ENCODE measurements around the gene CD34. TPM values are rescaled to one million over a fixed set of nuclear protein-coding genes. Genes with fewer than 3 reads are reported as not detected.

The CD34 gene
- total RNA-seq, 6 experiments from 2014 or later, result 0.31 to 0.60 (median 0.52) TPM

DNA sequence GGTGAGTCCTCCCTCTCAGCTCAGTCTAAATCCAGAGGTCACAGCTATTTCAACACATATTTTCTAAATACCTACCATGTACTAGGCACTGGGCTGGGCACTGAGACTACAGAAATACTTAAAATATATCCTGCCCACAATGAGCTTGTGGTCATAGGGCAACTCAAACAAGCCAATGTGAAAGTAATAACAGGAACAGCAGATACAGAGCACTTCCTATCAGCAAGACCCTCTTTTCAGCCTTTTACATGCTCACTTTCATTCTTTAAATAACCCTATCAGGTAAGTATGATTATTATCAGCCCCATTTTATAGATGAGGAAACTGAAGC is 71.9 kb downstream of the CD34 start:
- TF ChIP-seq CTCF (IDR thresholded peaks at IDR 0.05), result no peak
- Mint-ChIP-seq H3K27me3 (ENCODE audit: insufficient read depth) (no peaks in the 10 kb centered on the region; the same call in 1 of the 2 replicates), H3K36me3 (ENCODE audit: low read depth) (peaks cover 23% of the 10 kb centered on the region), H3K9me3 (no peaks in the 10 kb centered on the region), H3K4me1 (ENCODE audit: low read depth) (peaks cover 31% of the 10 kb centered on the region), H3K27ac (peak overlapping the region; percentile 80; the same call in 1 of the 2 replicates), H3K4me3 (no peak overlapping the region)
- no peak for DNase-seq

DNA sequence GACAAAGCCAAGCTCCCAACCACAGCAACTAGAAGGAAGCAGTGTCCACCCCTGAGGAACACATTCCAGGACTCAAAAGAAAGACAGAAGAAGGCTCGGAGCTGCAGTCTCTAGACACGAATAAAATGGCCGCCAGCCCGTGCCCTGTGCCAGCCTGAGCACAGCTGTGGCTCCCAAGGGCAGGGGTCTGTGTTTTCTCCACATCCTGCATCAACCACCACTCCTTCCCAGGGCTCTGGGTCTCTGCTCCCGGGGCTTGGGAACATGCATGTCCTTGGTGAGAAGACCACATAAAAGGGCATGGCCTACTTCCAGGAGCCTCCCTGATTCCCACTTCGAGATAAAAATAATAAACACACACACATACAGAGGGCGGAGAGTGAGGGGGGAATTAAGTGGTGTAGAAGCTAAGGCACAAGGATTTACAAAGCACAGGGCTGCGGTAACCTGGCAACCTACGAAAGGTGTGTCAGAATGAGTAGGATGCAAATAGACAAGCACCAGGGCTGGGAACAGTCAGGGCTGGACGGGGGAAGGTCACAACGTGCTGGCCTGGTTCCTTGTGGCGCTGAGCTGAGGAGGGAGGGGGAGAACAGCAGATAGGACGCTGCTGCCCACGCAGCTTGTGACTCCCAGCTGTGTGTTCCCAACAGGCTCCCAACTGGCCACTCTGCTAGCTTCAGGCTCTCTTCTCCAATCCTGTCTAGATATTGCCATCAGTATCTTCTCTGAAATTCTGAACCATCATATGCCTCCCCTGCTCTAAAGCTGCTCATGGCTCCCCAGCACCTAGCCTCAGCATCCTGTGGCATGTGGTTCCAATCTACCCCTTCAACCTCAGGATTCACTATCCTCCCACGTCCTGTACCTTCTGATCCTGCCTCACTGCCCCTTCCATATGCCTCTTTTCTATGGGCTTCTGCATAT is 72.5 kb downstream of the CD34 start:
- peaks cover 18% of the 10 kb centered on the region for H3K36me3 Mint-ChIP-seq (ENCODE audit: low read depth)
- H3K27ac Mint-ChIP-seq, result peak overlapping the region; percentile 80
- H3K9me3 Mint-ChIP-seq, result no peaks in the 10 kb centered on the region
- DNase-seq, result peak; percentile 39
- H3K4me3 Mint-ChIP-seq, result no peak overlapping the region
- peaks cover 31% of the 10 kb centered on the region for H3K4me1 Mint-ChIP-seq (ENCODE audit: low read depth)
- no peak for TF ChIP-seq CTCF (IDR thresholded peaks at IDR 0.05)
- H3K27me3 Mint-ChIP-seq (ENCODE audit: insufficient read depth), result no peaks in the 10 kb centered on the region; the same call in 1 of the 2 replicates

DNA sequence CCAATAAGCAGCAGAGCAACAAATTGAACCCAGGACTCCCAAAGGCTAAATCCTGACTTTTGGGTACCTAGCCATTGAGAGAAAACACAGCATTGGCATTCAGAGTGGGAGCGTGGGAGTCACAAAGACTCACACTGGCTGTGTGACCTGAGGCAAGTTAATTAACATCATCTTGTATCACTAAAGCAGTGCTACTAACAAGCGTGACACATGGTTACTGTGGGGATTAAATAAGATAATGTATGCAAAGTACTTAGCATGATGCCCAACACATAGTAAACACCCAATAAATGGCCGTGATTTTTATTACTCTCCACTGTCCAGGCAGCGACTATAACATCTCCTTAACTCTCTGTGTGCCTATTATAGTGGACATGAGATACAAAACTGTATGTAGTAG is 73.3 kb downstream of the CD34 start:
- H3K4me3 Mint-ChIP-seq, result no peak overlapping the region
- H3K4me1 Mint-ChIP-seq (ENCODE audit: low read depth), result peaks cover 31% of the 10 kb centered on the region
- H3K27ac Mint-ChIP-seq, result peak overlapping the region; percentile 80

DNA sequence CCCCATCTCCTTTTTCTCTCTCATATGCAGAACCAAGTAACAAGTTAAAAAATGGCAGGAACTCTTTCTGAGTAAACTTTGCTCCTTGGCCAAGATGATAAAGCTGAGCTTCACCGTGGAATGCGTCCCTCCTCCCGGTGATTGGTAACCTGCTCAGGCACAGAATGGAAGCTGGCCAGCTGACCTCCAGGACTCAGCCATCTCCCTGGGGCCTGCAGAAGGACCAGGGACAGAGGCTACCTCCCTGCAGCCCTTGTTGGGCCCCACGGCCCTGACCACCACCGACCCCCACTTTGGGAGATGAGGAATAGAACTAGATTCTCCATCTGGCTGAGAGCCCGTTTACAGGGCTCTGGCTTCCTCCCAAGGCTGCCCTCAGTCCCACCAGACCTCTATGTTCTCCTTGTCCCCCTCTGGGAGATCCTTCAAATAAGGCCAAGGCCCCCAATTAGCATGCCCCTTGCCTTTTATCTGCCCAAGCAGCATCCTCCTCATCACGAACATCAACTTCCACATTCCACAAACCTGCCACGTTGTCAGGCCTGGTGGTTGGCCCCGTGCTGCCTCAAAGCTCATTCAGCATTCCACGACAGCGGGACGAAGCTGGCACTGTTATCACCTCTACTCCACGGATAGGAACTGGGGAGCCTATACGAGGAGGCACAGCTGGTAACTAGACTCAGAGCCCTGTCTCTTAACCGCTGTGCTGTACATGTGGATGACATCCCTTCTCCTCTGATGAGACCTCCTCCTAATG is 74.2 kb downstream of the CD34 start:
- H3K4me3 Mint-ChIP-seq, result no peak overlapping the region
- no peaks in the 10 kb centered on the region; the same call in 1 of the 2 replicates for H3K27me3 Mint-ChIP-seq (ENCODE audit: insufficient read depth)
- no peak for TF ChIP-seq CTCF (IDR thresholded peaks at IDR 0.05)
- peaks cover 31% of the 10 kb centered on the region for H3K4me1 Mint-ChIP-seq (ENCODE audit: low read depth)
- peaks cover 16% of the 10 kb centered on the region for H3K36me3 Mint-ChIP-seq (ENCODE audit: low read depth)
- 0 out of 2 replicates have a peak overlapping the region, but pooled peaks have one; percentile 31 for H3K27ac Mint-ChIP-seq
- DNase-seq, result no peak
- no peaks in the 10 kb centered on the region for H3K9me3 Mint-ChIP-seq

More for the DNA sequence above, 73.3 kb downstream of the CD34 start:
- Mint-ChIP-seq H3K27me3 (ENCODE audit: insufficient read depth) (no peaks in the 10 kb centered on the region; the same call in 1 of the 2 replicates), H3K36me3 (ENCODE audit: low read depth) (peaks cover 16% of the 10 kb centered on the region), H3K9me3 (no peaks in the 10 kb centered on the region)
- TF ChIP-seq CTCF (IDR thresholded peaks at IDR 0.05), result no peak
- DNase-seq, result no peak

GRCh38 chr1:207835958-207836357 is 75.0 kb downstream of the CD34 start:
- Mint-ChIP-seq H3K27ac (no peak overlapping the region), H3K9me3 (no peaks in the 10 kb centered on the region), H3K27me3 (ENCODE audit: insufficient read depth) (no peaks in the 10 kb centered on the region; the same call in 1 of the 2 replicates), H3K36me3 (ENCODE audit: low read depth) (peaks cover 16% of the 10 kb centered on the region), H3K4me3 (no peak overlapping the region), H3K4me1 (ENCODE audit: low read depth) (peaks cover 31% of the 10 kb centered on the region)
- no peak for DNase-seq
- TF ChIP-seq CTCF (IDR thresholded peaks at IDR 0.05), result no peak
